GM12801 (cell line): Measurements from ENCODE around the gene NOS1AP.

Experiments
- CTCF ChIP-seq: IDR thresholded peaks from one replicate; pipeline ENCODE4 v1.5.1; 2011; ENCODE audit warnings: control low read depth; ENCODE audit not compliant: insufficient read length; ENCODE audit errors: extremely low read depth

NOS1AP gene

GRCh38 chr1:162285149-162285561 is 215.7 kb downstream of the NOS1AP start:
- no peak for TF ChIP-seq CTCF

- TF ChIP-seq CTCF, result no peak
These were observed 221.5 kb downstream of the NOS1AP start for GRCh38 chr1:162291000-162291399.

GRCh38 chr1:162292422-162292849 is 222.9 kb downstream of the NOS1AP start:
- no peak for TF ChIP-seq CTCF

- TF ChIP-seq CTCF, result no peak
These were observed 223.7 kb downstream of the NOS1AP start for GRCh38 chr1:162293073-162293692.

GRCh38 chr1:162294015-162294414 is 224.5 kb downstream of the NOS1AP start:
- no peak for TF ChIP-seq CTCF

GRCh38 chr1:162297208-162297607 is 227.7 kb downstream of the NOS1AP start:
- TF ChIP-seq CTCF, result no peak

- TF ChIP-seq CTCF, result no peak
These were observed 228.8 kb downstream of the NOS1AP start for GRCh38 chr1:162298266-162298665.

- no peak for TF ChIP-seq CTCF
These were observed 229.5 kb downstream of the NOS1AP start for GRCh38 chr1:162299018-162299417.
